Stimulated activated CD4-positive, alpha-beta T cell treated with anti-CD3 and anti-CD28 coated beads, Interleukin-4, amount 100 ng/mL, for 48 hours (primary cell): ENCODE results near the gene GGACT.
"Not testable (repeated sequence)": the region's sequence is repeated elsewhere in the genome, so short reads cannot be mapped to it uniquely, and the experiment has no call there.

Source experiments
- DNase-seq, 2 donors: peaks; one replicate each; pipeline ENCODE4 v3.0.0-alpha.2; 2020; ENCODE audit warnings: low read depth in 2 of 2

GGACT gene

DNA sequence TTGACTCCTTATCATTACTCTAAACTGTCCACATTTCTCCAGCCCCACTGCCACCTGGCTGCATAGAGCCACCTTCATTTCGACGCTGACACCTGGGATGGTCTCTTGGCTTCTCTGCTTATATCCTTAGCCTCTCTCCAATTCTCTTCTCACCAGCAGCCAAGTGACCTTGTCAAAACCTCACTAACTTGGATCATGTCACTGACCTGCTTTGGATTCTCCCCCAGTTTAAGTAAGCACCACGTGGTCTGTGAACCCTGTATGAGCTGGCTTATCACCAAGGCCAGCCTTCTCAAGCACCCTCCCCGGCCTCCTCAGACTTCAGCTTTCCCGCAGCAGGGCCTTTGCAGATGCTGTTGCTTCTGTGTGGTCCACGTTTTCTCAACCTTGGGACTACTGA, 12.3 kb upstream of the GGACT start:
- no peak for DNase-seq

- no peak for DNase-seq
Measured at GRCh38 chr13:100600461-100600860, 11.9 kb upstream of the GGACT start.

GRCh38 chr13:100597253-100597652, 8.7 kb upstream of the GGACT start:
- no peak for DNase-seq

DNA sequence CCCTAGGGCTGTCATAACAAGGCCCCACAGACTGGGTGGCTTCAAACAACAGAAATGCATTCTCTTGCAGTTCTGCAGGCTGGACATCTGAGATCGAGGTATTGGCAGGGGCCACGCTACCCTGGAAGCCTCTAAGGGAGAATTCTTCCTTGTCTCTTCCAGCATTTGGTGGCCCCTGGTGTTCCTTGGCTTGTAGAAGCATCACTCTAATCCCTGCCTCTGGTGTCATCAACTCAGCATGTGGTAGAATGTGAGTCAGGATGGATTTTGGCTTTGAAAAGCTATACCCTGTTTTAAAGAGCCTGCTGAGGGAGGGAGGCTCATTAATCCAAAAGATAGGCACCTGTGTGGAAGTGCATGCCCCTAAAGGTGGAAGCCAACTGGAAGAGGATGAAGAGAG, 7.9 kb upstream of the GGACT start:
- DNase-seq, result no peak

GRCh38 chr13:100594731-100595130, 6.1 kb upstream of the GGACT start:
- DNase-seq, result no peak

- DNase-seq, result no peak
Measured at GRCh38 chr13:100594255-100594654, 5.7 kb upstream of the GGACT start.

DNA sequence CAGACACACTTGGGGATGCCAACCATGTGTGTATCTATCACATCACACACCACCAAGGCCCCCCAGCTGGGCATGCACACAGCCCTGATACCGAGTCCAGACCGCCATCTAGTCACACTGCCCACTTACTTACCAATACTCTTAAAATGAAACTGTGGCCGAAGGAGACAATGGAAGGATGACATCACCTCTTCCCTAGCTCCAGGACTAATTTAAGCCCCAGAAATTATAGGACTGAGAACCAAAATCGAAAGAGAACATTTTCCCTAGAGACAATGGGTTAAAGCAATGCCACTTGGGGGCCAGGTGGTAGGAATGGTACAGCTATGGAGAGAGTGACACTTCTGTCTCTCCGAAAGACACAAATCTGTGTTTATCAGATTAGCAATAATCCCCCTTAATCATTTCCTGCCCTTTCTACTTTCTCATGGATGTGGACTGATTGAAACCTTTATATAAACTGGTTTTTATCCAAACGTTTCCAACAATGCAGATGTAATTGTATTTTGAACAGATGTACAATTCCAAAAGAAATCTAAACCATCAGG, 663 bp upstream of the GGACT start:
- DNase-seq, result no peak

- DNase-seq, result no peak
Measured at GRCh38 chr13:100584896-100585295, 3.7 kb downstream of the GGACT start.

- DNase-seq, result no peak
Measured at GRCh38 chr13:100581504-100581903, 7.1 kb downstream of the GGACT start.

DNA sequence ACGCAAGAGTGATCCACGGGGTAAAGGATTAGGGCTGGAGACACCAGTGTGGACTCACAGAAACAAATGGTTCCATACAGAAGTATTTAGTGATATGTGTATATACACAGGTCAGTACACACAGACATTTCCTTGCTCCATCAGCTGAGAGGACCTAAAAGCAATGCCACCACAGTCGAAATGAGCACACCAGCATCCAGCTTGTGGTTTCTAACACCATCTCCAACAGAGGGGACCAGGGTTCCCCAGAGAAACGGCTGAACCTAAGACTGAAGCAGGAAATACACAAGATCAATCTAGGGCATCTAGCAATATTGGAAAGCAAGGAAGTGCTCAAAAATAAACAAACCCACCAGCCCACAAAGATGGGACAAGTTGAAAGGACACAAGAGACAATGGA, 7.6 kb downstream of the GGACT start:
- no peak for DNase-seq

- DNase-seq, result no peak
Measured at GRCh38 chr13:100580045-100580444, 8.5 kb downstream of the GGACT start.

DNA sequence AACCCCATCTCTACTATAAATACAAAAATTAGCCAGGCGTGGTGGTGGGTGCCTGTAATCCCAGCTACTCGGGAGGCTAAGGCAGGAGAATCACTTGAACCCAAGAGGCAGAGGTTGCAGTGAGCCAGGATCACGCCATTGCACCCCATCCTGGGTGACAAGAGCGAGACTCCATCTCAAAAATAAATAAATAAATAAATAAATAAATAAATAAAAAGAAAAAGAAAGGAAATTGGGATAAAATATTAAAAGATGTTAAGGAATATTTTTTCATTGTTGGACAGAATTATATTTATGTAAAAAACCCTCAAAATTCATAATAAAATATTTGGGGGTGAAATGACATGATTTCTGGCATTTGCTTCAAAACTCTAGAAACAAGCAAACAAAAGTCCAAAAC, 11.3 kb downstream of the GGACT start:
- not testable (repeated sequence) for DNase-seq

- DNase-seq, result peak; percentile 60 to 66
Measured at GRCh38 chr13:100573121-100573520, 15.5 kb downstream of the GGACT start.

GRCh38 chr13:100566543-100566942, 22.0 kb downstream of the GGACT start:
- DNase-seq, result no peak

GRCh38 chr13:100565286-100565685, 23.3 kb downstream of the GGACT start:
- no peak for DNase-seq

GRCh38 chr13:100564444-100565223, 24.0 kb downstream of the GGACT start:
- no peak for DNase-seq

DNA sequence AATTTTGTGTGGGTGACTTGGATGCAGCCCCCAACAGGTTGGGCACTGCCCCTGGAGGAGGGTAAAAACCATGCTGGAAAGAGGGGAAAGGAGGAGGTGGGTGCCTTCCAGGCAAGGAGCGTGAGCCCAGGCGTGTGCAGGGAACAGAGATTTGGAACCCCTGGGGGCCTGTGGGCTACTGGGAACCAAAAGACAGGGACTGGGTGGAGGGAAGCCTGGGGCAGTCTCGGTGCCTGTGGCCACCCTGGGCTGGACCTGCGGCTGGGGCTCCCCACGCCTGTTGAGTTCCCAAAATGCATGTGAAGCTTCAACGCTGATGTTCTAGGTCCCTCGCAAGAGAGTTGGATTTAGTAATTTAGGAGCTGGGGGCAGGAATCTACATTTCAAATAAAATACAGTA, 24.8 kb downstream of the GGACT start:
- DNase-seq, result no peak

DNA sequence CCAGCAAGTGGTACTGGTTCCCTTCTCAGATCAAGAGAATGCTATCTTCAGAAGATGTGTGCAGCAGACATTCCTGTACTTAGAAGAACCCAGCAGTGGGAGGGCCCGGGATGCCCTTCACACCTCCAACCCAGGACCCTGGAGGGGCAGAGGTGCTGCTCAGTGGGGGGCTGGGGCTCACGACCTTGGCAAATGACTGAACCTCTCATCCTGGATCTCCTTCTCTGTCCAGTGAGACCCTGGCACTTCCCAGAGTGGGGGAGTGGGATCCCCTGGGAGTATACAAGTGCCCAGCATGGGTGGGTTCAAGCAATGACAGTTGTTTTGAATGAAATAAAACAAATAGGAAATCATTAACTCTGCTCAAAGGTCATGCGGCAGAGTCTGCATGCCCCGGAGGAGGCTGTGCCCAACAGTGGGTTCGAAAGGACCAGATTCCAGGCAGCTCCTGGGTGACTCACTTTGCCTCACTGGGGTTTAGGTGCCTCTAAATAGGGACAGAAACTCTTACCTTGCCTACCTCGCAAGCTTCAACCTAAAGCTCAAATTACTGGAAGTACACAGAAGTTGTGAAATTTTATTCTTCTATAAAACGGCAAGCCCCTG, 26.9 kb downstream of the GGACT start:
- no peak for DNase-seq

DNA sequence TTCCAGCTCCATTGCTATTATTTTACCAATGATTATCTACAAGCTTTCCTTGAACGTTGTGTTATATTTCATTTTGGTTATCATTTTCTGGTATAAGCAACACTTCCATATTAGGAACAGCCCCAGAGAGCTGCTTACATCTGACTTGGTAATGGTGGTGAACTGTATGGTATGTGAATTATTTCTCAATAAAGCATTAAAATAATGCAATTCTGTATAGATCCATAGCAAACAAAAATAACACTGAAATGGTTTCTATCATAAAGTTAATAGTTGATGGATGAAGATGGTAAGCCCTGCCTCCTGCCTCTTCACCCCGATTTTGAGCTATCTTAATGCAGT, 27.5 kb downstream of the GGACT start:
- DNase-seq, result no peak

GRCh38 chr13:100560498-100561157, 28.0 kb downstream of the GGACT start:
- no peak for DNase-seq

DNA sequence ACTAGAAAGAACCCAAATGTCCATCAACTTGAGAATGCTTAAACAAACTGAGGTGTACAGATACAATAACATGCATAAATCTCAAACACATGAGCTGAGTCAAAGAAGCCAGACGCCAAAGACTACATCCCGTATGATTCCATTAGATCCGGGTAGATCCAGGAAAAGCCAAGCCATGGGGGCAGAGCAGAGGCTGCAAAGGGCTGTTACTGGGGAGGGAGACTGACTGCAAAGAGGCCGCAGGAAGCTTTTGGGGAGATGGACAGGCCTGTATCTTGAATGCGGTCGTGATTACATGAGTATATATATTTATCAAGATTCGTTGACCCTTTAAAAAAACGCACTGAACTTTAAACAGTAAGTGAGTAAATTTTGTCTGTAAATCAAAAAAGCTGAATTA, 28.7 kb downstream of the GGACT start:
- no peak for DNase-seq

DNA sequence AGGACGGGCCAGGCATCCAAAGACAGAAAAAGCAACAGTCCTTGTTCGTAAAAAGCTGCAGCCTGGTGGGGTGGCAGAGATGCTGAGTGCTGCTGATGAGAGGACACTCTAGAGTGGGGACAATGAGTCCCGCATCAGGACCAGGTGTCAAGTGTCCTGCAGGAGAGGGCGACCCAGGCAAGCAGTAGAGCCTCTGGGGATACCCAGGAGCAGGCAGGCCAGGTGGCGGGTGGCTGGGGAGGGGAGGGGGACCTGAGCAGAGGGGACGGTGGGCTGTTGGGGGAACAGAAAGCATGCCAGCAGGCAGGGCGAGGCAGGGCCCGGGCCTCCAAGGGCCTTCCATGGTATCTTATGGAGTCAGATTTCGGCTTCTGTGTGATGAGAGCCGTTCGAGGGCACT, 35.8 kb downstream of the GGACT start:
- DNase-seq, result no peak

DNA sequence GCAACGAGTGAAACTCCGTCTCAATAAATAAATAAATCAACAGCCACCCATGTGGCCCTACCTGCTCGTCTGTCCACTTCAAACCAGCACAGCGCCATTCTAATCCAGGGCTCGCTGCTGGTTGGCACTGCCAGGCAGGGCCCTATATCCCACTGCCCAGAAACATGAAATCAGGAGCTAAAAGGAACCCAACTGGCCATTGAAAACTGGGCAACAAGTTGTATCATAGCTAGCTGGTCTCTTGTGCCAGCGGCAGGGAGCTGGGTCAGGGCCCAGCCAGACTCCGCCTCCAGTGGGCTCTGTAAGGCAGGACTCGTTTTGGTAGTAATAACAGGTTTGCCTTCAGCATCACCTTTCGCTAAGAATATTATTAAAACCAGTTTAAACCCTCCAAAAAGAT, 39.3 kb downstream of the GGACT start:
- DNase-seq, result no peak
